Measurements from ENCODE around the gene PWWP2B. TPM values are rescaled to one million over a fixed set of nuclear protein-coding genes. Genes with fewer than 3 reads are reported as not detected.

The PWWP2B gene
- total and polyA plus RNA-seq, 2 donors (not counting 3 experiments of a cell fraction or from before 2014, with no cell fraction given) = 4.6 to 11.8 TPM

DNA sequence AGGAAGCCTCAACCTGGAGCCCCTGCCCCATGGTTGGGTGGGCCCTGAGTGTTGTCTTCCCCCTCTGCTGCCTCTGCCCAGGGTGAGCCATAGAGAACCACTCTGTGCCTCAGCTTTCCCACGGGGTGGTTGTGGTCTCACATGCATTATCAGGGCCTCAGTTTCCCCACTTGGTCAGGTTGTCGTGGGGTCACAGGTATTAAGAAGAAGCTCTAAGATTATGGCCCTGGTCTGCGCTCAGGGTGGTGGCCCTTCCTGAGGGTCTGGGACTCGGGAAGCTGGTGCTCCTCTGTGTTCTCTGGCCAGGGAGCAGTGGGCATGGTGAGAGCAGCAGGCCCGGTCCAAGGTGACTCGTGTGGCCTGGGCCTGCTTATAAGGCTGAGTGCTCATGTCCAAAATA lies 47.2 kb upstream of the PWWP2B start:
- H3K9me1 ChIP-seq (replicated peaks; ENCODE audit: control insufficient read depth, extremely low read depth, insufficient read depth, low read length) = no peaks in the 10 kb centered on the region
- TF ChIP-seq JUN (IDR thresholded peaks at IDR 0.05; ENCODE audit: borderline replicate concordance, insufficient read depth, insufficient read length, low read depth) (no peak), POLR2AphosphoS5 (IDR thresholded peaks at IDR 0.05; ENCODE audit: insufficient read depth, low read depth, low read length) (no peak), POLR2A (IDR thresholded peaks at IDR 0.05; ENCODE audit: low read depth, low read length) (no peak), EZH2 (IDR thresholded peaks at IDR 0.05; ENCODE audit: borderline replicate concordance, low read depth, low read length, severe bottlenecking) (no peak)
- TF ChIP-seq, protein P1, sequence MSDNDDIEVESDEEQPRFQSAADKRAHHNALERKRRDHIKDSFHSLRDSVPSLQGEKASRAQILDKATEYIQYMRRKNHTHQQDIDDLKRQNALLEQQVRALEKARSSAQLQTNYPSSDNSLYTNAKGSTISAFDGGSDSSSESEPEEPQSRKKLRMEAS (IDR thresholded peaks at IDR 0.05; ENCODE audit: insufficient read depth, insufficient read length) = no peak
- no peak overlapping the region for H3K4me2 ChIP-seq (ENCODE audit: insufficient read depth, low read length)
- no peaks in the 10 kb centered on the region for H3K27me3 ChIP-seq (ENCODE audit: control insufficient read depth in 2 of 2, insufficient read depth in 2 of 2, low read length in 2 of 2)
- DNase-seq (ENCODE audit: low read depth, low spot score) (no peak), FAIRE-seq (no peak)
- H2AFZ ChIP-seq (ENCODE audit: low read depth, low read length) = no peak overlapping the region
- H3K4me1 ChIP-seq (ENCODE audit: control insufficient read depth, extremely low read depth, insufficient read depth, low read length) = no peaks in the 10 kb centered on the region
- no peak overlapping the region for H3K4me3 ChIP-seq (replicated peaks in 1 of 3; ENCODE audit: insufficient read depth in 1 of 3, low read depth in 1 of 3, low read length in 3 of 3)
- intact Hi-C loops (cut with micrococcal nuclease) (no loop called here), dilution Hi-C loops (cut with MboI; ENCODE audit: extremely low pct_ligation_motif_present, low sequenced_read_pairs) (no loop called here)
- no peaks in the 10 kb centered on the region for H4K20me1 ChIP-seq (replicated peaks; ENCODE audit: control insufficient read depth, extremely low read depth, insufficient read depth, low read length)
- H3K9me3 ChIP-seq (replicated peaks; ENCODE audit: control insufficient read depth, insufficient read depth, low read length) = no peaks in the 10 kb centered on the region
- H3K79me2 ChIP-seq (ENCODE audit: control insufficient read depth, insufficient read depth, low read length) = no peaks in the 10 kb centered on the region
- ChIA-PET CTCF (interaction anchor here (1.1 to 2.1 kb wide), 3 partner anchors 11 to 126 kb away, joined by 3 to 15 read pairs (median 5); no protein-coding TSS in a partner anchor), POLR2A (no interaction called here)
- no peak overlapping the region for H3K27ac ChIP-seq (ENCODE audit: insufficient read depth, low read depth, low read length)
- H3K36me3 ChIP-seq (ENCODE audit: control insufficient read depth in 2 of 2, extremely low read depth in 1 of 2, insufficient read depth in 2 of 2, low read length in 2 of 2) = peaks cover 0 to 3% of the 10 kb centered on the region in 2 experiments
- no TSS peak for BruUV-seq (replicated peaks)
- no peak overlapping the region for H3K9ac ChIP-seq (replicated peaks; ENCODE audit: extremely low read depth, insufficient read depth, low read length)

DNA sequence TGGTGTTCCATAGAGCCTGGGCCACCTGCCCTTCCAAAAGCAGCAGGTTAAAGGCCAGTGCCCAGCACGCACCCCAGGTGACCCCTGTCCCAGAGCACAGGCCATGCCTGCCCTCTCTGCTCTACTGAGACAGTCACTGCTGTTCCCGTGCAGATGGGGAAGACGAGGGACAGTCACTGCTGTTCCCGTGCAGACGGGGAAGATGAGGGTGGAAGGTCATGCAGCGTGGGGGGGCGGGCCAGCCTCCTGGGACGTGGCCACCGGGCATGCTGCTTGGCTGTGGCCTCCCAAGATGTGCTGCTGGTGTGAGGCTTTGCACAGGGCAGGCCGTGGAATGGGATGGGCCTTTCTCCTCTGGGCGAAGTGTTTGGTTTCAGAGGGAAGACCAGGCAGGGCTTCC lies 46.6 kb upstream of the PWWP2B start:
- FAIRE-seq = no peak
- Histone ChIP-seq H3K9me1 (replicated peaks; ENCODE audit: control insufficient read depth, extremely low read depth, insufficient read depth, low read length) (no peaks in the 10 kb centered on the region), H2AFZ (ENCODE audit: low read depth, low read length) (no peak overlapping the region), H3K4me3 (replicated peaks in 1 of 3; ENCODE audit: insufficient read depth in 1 of 3, low read depth in 1 of 3, low read length in 3 of 3) (no peak overlapping the region), H3K4me1 (ENCODE audit: control insufficient read depth, extremely low read depth, insufficient read depth, low read length) (no peaks in the 10 kb centered on the region), H3K27me3 (ENCODE audit: control insufficient read depth in 2 of 2, insufficient read depth in 2 of 2, low read length in 2 of 2) (no peaks in the 10 kb centered on the region), H3K9me3 (replicated peaks; ENCODE audit: control insufficient read depth, insufficient read depth, low read length) (no peaks in the 10 kb centered on the region), H3K9ac (replicated peaks; ENCODE audit: extremely low read depth, insufficient read depth, low read length) (no peak overlapping the region), H3K27ac (ENCODE audit: insufficient read depth, low read depth, low read length) (no peak overlapping the region), H4K20me1 (replicated peaks; ENCODE audit: control insufficient read depth, extremely low read depth, insufficient read depth, low read length) (no peaks in the 10 kb centered on the region), H3K79me2 (ENCODE audit: control insufficient read depth, insufficient read depth, low read length) (no peaks in the 10 kb centered on the region), H3K36me3 (ENCODE audit: control insufficient read depth in 2 of 2, extremely low read depth in 1 of 2, insufficient read depth in 2 of 2, low read length in 2 of 2) (peaks cover 0 to 3% of the 10 kb centered on the region in 2 experiments), H3K4me2 (ENCODE audit: insufficient read depth, low read length) (no peak overlapping the region)
- POLR2A ChIA-PET = no interaction called here
- intact Hi-C loops (cut with micrococcal nuclease) = no loop called here
- BruUV-seq (replicated peaks) = no TSS peak
- CTCF ChIA-PET = interaction anchor here (0.8 to 2.1 kb wide), 4 partner anchors 10 to 126 kb away, joined by 3 to 15 read pairs (median 4); no protein-coding TSS in a partner anchor
- dilution Hi-C loops (cut with MboI; ENCODE audit: extremely low pct_ligation_motif_present, low sequenced_read_pairs) = no loop called here
- TF ChIP-seq, protein P1 (IDR thresholded peaks at IDR 0.05; ENCODE audit: insufficient read depth, insufficient read length) = no peak
- TF ChIP-seq FOS (IDR thresholded peaks at IDR 0.05; ENCODE audit: borderline replicate concordance, insufficient read depth, low read length) (no peak), JUN (IDR thresholded peaks at IDR 0.05; ENCODE audit: borderline replicate concordance, insufficient read depth, insufficient read length, low read depth) (no peak), GATA2 (IDR thresholded peaks at IDR 0.05; ENCODE audit: insufficient read depth, insufficient read length, low read depth, low read length) (no peak), POLR2AphosphoS5 (IDR thresholded peaks at IDR 0.05; ENCODE audit: insufficient read depth, low read depth, low read length) (no peak), EZH2 (IDR thresholded peaks at IDR 0.05; ENCODE audit: borderline replicate concordance, low read depth, low read length, severe bottlenecking) (no peak), POLR2A (IDR thresholded peaks at IDR 0.05; ENCODE audit: low read depth, low read length) (no peak), MYC (IDR thresholded peaks at IDR 0.05; ENCODE audit: low read depth, low read length) (no peak)
- TF ChIP-seq, protein P2, sequence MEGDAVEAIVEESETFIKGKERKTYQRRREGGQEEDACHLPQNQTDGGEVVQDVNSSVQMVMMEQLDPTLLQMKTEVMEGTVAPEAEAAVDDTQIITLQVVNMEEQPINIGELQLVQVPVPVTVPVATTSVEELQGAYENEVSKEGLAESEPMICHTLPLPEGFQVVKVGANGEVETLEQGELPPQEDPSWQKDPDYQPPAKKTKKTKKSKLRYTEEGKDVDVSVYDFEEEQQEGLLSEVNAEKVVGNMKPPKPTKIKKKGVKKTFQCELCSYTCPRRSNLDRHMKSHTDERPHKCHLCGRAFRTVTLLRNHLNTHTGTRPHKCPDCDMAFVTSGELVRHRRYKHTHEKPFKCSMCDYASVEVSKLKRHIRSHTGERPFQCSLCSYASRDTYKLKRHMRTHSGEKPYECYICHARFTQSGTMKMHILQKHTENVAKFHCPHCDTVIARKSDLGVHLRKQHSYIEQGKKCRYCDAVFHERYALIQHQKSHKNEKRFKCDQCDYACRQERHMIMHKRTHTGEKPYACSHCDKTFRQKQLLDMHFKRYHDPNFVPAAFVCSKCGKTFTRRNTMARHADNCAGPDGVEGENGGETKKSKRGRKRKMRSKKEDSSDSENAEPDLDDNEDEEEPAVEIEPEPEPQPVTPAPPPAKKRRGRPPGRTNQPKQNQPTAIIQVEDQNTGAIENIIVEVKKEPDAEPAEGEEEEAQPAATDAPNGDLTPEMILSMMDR (IDR thresholded peaks at IDR 0.05; ENCODE audit: extremely low read depth in 1 of 2, insufficient read depth in 1 of 2, low read depth in 1 of 2, low read length in 2 of 2) = no peak
- DNase-seq (ENCODE audit: low read depth, low spot score) = no peak
